ENCODE measurements around the gene TRIM68. TPM values are rescaled to one million over a fixed set of nuclear protein-coding genes. Genes with fewer than 3 reads are reported as not detected.

The TRIM68 gene
- total RNA-seq, 1 donor from 2014 or later: 10.5 TPM

- H3K4me3 Mint-ChIP-seq: no peak within 1 kb of the TSS
- no peak for DNase-seq (ENCODE audit: low spot score)
- Histone ChIP-seq H2AFZ (replicated peaks) (no peak within 1 kb of the TSS), H3K4me2 (no peak within 1 kb of the TSS), H3K36me3 (no peaks in the 10 kb centered on the region), H3K79me2 (ENCODE audit: low read depth) (no peaks in the 10 kb centered on the region), H3K9ac (no peak within 1 kb of the TSS), H3K4me3 (no peak within 1 kb of the TSS), H3K9me3 (ENCODE audit: low read depth) (no peaks in the 10 kb centered on the region), H3F3A (ENCODE audit: low read depth) (no peaks in the 10 kb centered on the region), H3K27ac (no peak within 1 kb of the TSS), H4K20me1 (ENCODE audit: low read depth) (no peaks in the 10 kb centered on the region), H3K4me1 (no peaks in the 10 kb centered on the region), H3K27me3 (no peaks in the 10 kb centered on the region)
- TF ChIP-seq EZH2 (IDR thresholded peaks at IDR 0.05) (no peak), CTCF (IDR thresholded peaks at IDR 0.05) (no peak), EZH2phosphoT487 (IDR thresholded peaks at IDR 0.05) (no peak)
- H3K27ac Mint-ChIP-seq: no peak within 1 kb of the TSS
- H3K36me3 Mint-ChIP-seq: no peaks in the 10 kb centered on the region
- no peaks in the 10 kb centered on the region for H3K9me3 Mint-ChIP-seq
- peaks cover 4% of the 10 kb centered on the region for H3K27me3 Mint-ChIP-seq (ENCODE audit: insufficient read depth, low read depth)
- no peaks in the 10 kb centered on the region for H3K4me1 Mint-ChIP-seq
Measured at GRCh38 chr11:4593739-4594138, 14.3 kb downstream of the TRIM68 start, which contains the start of gene OR52I1. OR52I1 (plus strand) TSS chr11:4594039; CDS start chr11:4594039, 0 bp downstream.

DNA sequence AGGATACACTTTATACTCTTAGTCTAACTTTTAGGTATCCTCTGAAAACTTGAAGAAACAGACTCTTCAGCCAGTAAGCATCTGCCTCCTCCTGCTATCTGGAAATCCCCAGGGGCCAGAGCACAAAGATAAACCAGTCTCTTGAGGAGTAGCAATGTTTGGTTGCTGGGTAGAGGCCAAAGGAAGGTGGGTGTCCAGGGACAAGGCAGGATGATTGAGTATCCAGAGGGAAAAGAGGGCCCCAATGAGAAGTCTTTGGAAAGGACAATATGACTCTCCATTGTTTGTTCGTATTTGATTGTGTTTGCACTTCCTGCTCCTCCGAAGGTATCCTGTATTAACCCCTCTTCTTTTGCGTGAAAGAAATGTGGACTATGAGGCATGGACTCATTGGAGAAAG lies 19.0 kb downstream of the TRIM68 start:
- Histone ChIP-seq H3K9ac (no peak overlapping the region), H3K27ac (no peak overlapping the region), H3K27me3 (no peaks in the 10 kb centered on the region), H3F3A (ENCODE audit: low read depth) (no peaks in the 10 kb centered on the region), H3K4me1 (no peaks in the 10 kb centered on the region), H3K4me3 (no peak overlapping the region), H3K4me2 (no peak overlapping the region), H4K20me1 (ENCODE audit: low read depth) (no peaks in the 10 kb centered on the region), H3K36me3 (no peaks in the 10 kb centered on the region), H2AFZ (replicated peaks) (no peak overlapping the region), H3K9me3 (ENCODE audit: low read depth) (no peaks in the 10 kb centered on the region), H3K79me2 (ENCODE audit: low read depth) (no peaks in the 10 kb centered on the region)
- TF ChIP-seq EZH2 (IDR thresholded peaks at IDR 0.05) (no peak), EZH2phosphoT487 (IDR thresholded peaks at IDR 0.05) (no peak), CTCF (IDR thresholded peaks at IDR 0.05) (no peak)
- Mint-ChIP-seq H3K36me3 (no peaks in the 10 kb centered on the region), H3K9me3 (no peaks in the 10 kb centered on the region), H3K27ac (no peak overlapping the region), H3K4me1 (no peaks in the 10 kb centered on the region), H3K27me3 (ENCODE audit: insufficient read depth, low read depth) (no peaks in the 10 kb centered on the region), H3K4me3 (no peak overlapping the region)
- no peak for DNase-seq (ENCODE audit: low spot score)

DNA sequence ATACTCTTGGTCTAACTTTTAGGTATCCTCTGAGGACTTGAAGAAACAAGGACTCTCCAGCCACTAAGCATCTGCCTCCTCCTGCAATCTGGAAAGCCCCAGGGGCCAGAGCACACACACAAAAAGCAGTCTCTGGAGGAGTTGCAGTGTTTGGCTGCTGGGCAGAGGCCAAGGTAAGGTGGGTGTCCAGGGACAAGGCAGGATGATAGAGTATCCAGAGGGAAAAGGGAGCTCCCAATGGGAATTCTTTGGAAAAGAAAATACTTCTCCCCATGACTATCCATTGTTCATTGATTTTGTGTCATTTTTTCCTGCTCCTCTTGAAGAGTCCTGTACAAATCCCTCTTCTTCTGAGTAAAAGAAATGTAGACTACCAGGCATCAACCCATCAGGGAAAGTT lies 26.6 kb downstream of the TRIM68 start, which contains the start of gene OR52I2:
Gene OR52I2, plus strand, starts transcription at position 301 of the 400 bp plus-strand sequence.
- Histone ChIP-seq H2AFZ (replicated peaks) (no peak within 1 kb of the TSS), H3K27ac (no peak within 1 kb of the TSS), H3K4me2 (no peak within 1 kb of the TSS), H3K9me3 (ENCODE audit: low read depth) (no peaks in the 10 kb centered on the region), H3K4me3 (no peak within 1 kb of the TSS), H3K9ac (no peak within 1 kb of the TSS), H3K36me3 (no peaks in the 10 kb centered on the region), H3K79me2 (ENCODE audit: low read depth) (no peaks in the 10 kb centered on the region), H4K20me1 (ENCODE audit: low read depth) (no peaks in the 10 kb centered on the region), H3K27me3 (no peaks in the 10 kb centered on the region), H3K4me1 (no peaks in the 10 kb centered on the region), H3F3A (ENCODE audit: low read depth) (no peaks in the 10 kb centered on the region)
- H3K4me3 Mint-ChIP-seq: no peak within 1 kb of the TSS
- no peak for TF ChIP-seq EZH2 (IDR thresholded peaks at IDR 0.05)
- TF ChIP-seq CTCF (IDR thresholded peaks at IDR 0.05): no peak
- no peak for TF ChIP-seq EZH2phosphoT487 (IDR thresholded peaks at IDR 0.05)
- no peak within 1 kb of the TSS for H3K27ac Mint-ChIP-seq
- no peaks in the 10 kb centered on the region for H3K36me3 Mint-ChIP-seq
- no peaks in the 10 kb centered on the region for H3K9me3 Mint-ChIP-seq
- no peak for DNase-seq (ENCODE audit: low spot score)
- no peaks in the 10 kb centered on the region for H3K4me1 Mint-ChIP-seq
- no peaks in the 10 kb centered on the region for H3K27me3 Mint-ChIP-seq (ENCODE audit: insufficient read depth, low read depth)

Measured in neural progenitor cell (in vitro differentiated cells).